Upper lobe of left lung (tissue), 4 donors: Measurements from ENCODE around the gene MID1.

ENCODE experiments used
- EP300 ChIP-seq, 4 donors: sonication (generic); formaldehyde crosslinking; IDR thresholded peaks; one replicate each; pipeline ENCODE4 v1.5.1; 2017; ENCODE audit warnings: antibody characterized with exemption in 4 of 4, control low read depth in 2 of 4
- POLR2A ChIP-seq, 4 donors: fragments of 450-650 bp; IDR thresholded peaks; one replicate each; pipeline ENCODE4 v1.5.1; 2016 to 2017; ENCODE audit warnings: antibody characterized with exemption in 4 of 4, mild to moderate bottlenecking in 2 of 4
- POLR2AphosphoS5 ChIP-seq, 2 donors: sonication (generic); formaldehyde crosslinking; IDR thresholded peaks; one replicate each; pipeline ENCODE4 v1.5.1; 2017; ENCODE audit warnings: antibody characterized with exemption in 2 of 2
- TF ChIP-seq, protein P1 (sequence below), 6 experiments: fragments of 450-650 bp in 4 of 6; fragments of 200-600 bp in 2 of 6; sonication (generic) in 2 of 6; IDR thresholded peaks; one replicate each; pipeline ENCODE4 v1.5.1; 2016 to 2019; ENCODE audit warnings: antibody characterized with exemption in 6 of 6

DNA sequence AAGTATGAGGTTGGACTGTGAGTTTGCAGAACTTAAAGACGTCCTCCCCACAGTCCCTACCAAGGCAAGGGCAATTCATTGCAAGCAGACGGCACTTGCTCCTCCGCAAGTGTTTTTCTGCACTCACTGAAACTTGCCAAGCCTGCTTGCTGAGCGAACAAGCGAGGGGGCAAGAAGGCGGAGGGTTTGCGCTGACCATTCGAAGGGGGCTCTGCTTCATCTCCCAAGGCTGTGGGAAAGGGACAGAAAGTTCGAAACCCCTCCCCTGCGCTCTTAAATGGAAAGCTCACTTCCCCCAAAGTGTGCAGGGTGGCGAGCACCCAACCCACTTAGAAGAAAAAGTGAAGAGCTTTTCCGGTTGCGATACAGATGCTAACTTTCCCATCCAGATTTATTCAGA lies 1.4 kb downstream of the MID1 start:
- TF ChIP-seq POLR2A (IDR thresholded peaks at IDR 0.05), result no peak
- TF ChIP-seq, protein P1, sequence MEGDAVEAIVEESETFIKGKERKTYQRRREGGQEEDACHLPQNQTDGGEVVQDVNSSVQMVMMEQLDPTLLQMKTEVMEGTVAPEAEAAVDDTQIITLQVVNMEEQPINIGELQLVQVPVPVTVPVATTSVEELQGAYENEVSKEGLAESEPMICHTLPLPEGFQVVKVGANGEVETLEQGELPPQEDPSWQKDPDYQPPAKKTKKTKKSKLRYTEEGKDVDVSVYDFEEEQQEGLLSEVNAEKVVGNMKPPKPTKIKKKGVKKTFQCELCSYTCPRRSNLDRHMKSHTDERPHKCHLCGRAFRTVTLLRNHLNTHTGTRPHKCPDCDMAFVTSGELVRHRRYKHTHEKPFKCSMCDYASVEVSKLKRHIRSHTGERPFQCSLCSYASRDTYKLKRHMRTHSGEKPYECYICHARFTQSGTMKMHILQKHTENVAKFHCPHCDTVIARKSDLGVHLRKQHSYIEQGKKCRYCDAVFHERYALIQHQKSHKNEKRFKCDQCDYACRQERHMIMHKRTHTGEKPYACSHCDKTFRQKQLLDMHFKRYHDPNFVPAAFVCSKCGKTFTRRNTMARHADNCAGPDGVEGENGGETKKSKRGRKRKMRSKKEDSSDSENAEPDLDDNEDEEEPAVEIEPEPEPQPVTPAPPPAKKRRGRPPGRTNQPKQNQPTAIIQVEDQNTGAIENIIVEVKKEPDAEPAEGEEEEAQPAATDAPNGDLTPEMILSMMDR (IDR thresholded peaks at IDR 0.05), result no peak
- no peak for TF ChIP-seq POLR2AphosphoS5 (IDR thresholded peaks at IDR 0.05)
- no peak for TF ChIP-seq EP300 (IDR thresholded peaks at IDR 0.05)
